Activated gamma-delta T cell treated with Interleukin-2 at 50 U/mL for 16 hours (primary cell): Measurements from ENCODE around the gene MEG3.

Source experiments
- DNase-seq: peaks from one replicate; pipeline ENCODE4 v3.0.0-alpha.2; 2020

Gene MEG3

GRCh38 chr14:100901391-100902183 is 75.7 kb downstream of the MEG3 start:
- DNase-seq: no peak

DNA sequence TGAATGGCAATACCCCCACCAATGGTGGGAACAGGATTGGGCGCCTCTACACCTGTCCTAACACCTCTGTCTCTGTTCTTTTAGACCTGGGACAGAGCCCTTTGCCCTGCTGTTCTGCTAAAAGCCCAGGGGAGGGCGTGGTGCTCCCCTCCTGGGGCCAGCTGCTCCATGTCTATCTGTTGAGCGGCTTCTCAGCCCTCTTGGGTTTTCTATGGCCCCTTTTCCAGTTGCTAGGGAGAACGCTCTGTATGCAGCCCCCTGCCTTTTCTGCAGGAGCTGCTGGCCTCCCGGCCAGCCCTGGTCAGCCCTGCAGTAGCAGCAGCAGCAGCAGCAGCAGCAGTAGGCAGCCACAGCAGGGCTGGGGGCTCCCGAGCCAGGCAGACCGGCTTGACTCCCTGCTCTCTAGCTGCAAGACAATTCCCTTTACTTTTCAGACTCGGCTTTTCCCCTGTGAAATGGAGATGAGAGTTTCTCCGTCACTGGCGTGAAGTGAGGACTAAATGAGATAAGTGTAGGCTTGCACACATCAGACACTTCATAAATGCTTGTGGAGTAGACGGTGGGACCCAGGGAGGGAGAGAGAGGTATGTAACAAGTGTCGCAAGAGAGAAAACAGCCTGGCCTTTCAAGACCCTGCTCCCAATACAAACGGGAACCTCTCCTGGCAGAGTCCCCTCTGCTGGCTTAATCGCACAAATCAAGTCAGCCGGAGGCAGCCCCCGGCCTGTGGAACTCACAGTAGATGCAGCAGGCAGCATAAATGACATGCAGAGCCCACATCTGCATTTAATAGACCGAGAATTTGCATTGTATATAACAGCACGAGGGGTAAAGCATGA is 76.6 kb downstream of the MEG3 start:
- no peak for DNase-seq

DNA sequence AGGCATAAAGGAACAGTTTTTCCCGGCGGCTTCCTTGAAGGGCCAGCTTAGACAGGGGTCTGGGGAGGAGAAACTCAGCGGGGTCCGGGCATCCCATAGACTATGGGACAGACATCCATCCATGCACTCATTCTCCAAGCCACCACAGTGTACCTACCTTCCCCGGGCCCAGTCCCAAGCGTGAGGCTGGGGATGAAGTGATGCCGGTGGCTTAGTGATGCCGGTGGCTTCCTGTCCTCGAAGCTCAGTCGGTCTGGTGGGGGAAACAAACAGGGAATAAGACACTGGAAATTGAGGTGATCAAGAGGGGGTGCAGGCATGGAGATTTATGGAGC is 77.2 kb downstream of the MEG3 start:
- DNase-seq: no peak

GRCh38 chr14:100903672-100904185 is 77.8 kb downstream of the MEG3 start, which contains the start of gene RTL1:
Gene RTL1 (minus strand): TSS chr14:100903722. CDS start chr14:100884788, 18,934 bp downstream.
- no peak for DNase-seq

DNA sequence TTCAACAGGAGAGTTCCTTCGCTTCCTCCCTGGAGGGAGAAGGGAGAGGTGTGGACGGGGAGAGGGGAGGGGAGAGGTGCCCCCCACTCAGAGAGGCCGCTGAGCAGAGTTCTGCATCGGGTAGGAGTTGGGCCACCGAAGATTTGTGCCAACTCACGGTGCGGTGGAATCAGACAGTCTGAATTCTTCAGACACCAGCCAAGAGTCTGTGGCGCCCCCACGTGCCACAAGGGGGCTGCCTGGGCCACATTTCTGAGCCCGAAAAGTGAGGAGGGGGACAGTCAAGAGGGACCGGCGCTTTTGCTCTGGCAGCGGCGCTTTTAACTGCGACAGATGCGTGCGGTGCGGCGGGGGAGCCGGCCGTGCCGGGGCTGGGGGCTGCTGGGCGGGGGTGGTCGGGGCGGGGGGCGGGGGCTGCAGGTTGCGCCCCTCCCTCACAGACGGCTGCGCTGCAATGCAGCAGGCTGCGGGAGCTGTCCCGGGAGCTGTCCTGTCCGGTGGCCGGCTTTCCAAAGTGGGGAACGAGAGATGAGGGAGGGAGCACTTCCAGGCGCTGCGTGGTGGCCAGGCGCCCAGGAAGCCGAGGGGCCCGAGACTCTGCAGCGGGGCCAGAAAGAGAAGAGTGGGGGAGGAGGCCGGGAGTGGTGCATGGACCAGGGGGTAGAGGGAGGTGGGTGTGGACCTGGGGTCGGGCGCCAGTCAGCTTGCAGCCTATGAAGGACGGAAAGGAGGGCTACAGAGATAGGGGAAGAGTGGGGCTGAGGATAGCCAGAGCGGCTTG is 78.6 kb downstream of the MEG3 start:
- no peak for DNase-seq

- no peak for DNase-seq
Measured at GRCh38 chr14:100905166-100905565, 79.2 kb downstream of the MEG3 start.

DNA sequence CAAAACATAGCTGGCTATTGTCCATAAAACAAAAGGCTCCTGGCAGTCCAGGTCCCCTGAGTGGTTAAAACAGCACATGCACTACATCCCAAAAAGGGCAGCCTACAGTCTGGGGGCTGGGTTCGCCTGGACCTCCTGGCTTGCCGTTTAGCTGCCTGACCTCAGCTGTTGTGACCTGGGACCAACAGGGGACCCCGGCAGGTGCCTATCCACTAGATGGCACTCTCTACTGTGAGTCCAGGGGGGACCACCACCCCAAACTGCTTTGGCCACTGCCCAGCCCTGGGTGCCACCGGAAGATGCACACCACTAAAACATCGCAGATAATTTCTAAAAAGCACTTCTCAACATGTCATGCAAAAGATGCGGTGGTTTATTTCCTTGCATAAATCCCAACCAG is 80.5 kb downstream of the MEG3 start:
- DNase-seq: no peak

- no peak for DNase-seq
Measured at GRCh38 chr14:100907240-100907639, 81.3 kb downstream of the MEG3 start.

DNA sequence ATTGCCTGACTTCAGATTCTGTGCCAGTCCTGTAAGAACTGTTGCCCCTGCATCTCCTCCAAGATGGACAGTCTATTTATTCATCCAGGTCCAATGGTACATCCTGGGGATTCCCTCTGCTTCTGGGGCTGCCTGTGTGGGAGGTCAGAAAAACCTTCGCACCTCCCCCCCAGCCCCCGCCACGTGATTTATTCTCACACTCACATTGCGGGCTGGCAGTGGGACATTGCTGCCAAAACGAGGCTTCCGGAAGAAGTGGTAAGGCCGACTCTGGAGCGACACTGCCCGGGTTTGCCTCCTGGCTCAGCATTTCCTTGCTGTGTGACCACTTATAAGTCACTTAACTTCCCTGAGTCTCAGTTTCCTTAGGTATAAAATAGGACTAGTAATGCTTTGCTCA is 83.5 kb downstream of the MEG3 start:
- no peak for DNase-seq
